ENCODE data around the gene EHD4. TPM values are rescaled to one million over a fixed set of nuclear protein-coding genes. Genes with fewer than 3 reads are reported as not detected.
A peak's percentile ranks its signal among the peaks of the same experiment; 100 is the strongest.

The EHD4 gene
- 2.0 TPM for total RNA-seq

- peak; percentile 92 to 97 for DNase-seq (ENCODE audit: low spot score in 2 of 2)
- FAIRE-seq, result no peak
Observed at GRCh38 chr15:41972253-41973242, at the start of gene EHD4. TSS of gene EHD4 (minus strand) at chr15:41972557. CDS start at chr15:41972494, 63 bp downstream.

- FAIRE-seq (no peak), DNase-seq (ENCODE audit: low spot score in 2 of 2) (no peak)
Observed at GRCh38 chr15:42021593-42021992, 49.2 kb upstream of the EHD4 start.

- FAIRE-seq (no peak), DNase-seq (ENCODE audit: low spot score in 2 of 2) (no peak)
Observed at GRCh38 chr15:42020713-42021273, 48.4 kb upstream of the EHD4 start, which contains the start of gene PLA2G4E. TSS of gene PLA2G4E (minus strand) at chr15:42021042. CDS start at chr15:42021030, 12 bp downstream.

DNA sequence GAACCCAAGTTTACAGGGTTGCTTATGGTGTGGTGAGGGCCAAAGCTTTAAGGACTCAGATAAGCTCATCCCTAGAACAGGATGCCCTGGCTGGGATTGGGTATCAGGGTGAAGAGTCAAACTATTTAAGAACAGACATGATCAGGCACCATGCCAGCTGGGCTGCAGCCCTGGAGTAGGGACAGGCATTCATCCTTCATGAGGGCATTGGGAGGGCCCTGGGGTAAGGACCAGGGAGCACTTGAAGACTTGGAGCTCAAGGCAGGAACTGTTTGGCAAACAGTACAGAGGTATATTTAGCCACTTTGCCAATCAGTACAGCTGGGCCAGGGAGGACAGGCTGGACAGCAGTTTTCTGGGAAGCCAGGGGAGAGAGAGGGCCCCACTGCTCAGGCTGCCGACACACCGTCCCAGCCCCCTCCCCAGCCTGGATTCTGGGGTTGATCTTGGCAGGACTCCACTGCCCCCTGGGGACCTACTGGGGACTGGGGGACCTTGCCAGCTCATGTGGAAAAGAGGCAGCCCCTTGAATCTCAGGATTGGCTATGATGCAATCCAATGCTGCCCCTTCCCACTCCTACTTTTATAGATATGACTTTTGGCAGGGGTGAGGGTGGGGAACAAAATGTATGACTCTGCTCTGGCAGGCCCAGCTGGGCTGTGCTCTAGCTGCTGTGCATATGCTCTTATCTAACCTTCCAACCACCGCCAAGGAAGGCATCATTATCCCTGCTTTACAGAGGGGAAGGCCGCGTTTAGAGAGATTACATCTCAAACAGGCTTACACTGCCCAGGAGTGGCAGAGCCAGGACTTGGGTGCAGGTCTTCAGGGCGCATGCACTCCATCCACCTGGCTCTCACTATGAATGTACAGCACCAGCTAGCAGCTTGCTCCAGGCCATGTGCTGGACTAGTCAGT is 46.2 kb upstream of the EHD4 start:
- no peak for FAIRE-seq
- no peak for DNase-seq (ENCODE audit: low spot score in 2 of 2)

DNA sequence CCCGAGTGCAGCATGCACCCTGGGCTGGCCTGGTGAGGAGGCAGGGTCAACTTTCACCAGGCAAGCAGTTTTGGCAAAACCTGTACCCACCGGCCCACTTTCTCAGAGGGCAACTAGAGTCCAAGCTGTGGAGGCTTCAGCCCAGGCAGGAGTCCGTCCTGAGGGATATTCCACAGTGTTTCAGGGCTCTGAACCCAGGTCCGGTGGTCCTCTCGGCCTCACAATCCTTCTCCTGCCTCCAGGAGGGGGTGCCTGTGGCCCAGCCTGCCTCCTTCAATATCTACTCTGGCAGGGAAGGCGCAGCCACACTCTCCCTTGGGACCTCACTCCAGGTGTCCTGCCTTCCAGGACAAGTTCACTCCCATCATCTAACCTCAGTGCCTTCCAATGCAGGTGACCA is 44.6 kb upstream of the EHD4 start:
- FAIRE-seq (no peak), DNase-seq (ENCODE audit: low spot score in 2 of 2) (no peak)

DNA sequence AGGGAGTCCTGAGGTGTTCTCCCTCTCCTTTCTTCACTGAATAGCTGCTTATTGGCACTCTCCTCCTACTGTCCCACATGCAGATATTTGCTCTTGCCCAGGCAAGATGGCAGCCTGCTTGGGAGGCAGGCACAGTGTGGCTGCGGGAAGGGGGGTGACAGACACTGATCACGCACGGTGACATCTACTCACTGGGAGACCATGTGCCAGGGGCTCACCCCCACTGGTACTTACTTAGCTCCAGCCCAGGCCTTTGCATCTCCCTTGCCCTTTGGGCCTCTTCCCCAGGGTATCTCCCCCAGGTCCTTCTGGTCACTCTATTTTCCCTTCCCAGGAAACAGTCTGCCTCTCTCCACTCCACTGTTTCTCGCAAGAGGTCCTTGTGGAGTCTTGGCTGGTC is 42.0 kb upstream of the EHD4 start:
- no peak for FAIRE-seq
- DNase-seq (ENCODE audit: low spot score in 2 of 2), result no peak

- DNase-seq (ENCODE audit: low spot score in 2 of 2) (no peak), FAIRE-seq (no peak)
Observed at GRCh38 chr15:42012928-42013482, 40.6 kb upstream of the EHD4 start.

DNA sequence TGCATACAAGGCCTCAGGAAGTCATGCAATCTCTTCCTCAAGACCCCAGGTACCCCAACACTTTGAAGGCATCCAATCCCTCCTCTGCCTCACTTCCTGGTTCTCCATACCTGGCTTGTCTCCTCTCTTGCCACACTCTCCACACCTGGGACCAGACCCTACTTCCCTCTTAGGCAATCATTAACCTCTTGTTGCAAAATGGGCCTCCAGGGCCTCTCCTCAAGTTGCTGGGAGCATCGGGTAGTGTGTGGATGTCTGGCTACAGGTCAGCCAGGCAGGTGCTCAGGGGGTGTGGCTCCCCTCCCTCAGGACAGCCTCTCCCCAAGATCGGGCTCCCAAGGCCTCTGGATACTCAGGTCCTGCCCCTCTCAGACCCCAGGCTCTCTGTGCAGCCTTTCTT is 39.9 kb upstream of the EHD4 start:
- FAIRE-seq, result no peak
- DNase-seq (ENCODE audit: low spot score in 2 of 2), result no peak

- no peak for DNase-seq (ENCODE audit: low spot score in 2 of 2)
- FAIRE-seq, result no peak
Observed at GRCh38 chr15:42011074-42011473, 38.7 kb upstream of the EHD4 start.

DNA sequence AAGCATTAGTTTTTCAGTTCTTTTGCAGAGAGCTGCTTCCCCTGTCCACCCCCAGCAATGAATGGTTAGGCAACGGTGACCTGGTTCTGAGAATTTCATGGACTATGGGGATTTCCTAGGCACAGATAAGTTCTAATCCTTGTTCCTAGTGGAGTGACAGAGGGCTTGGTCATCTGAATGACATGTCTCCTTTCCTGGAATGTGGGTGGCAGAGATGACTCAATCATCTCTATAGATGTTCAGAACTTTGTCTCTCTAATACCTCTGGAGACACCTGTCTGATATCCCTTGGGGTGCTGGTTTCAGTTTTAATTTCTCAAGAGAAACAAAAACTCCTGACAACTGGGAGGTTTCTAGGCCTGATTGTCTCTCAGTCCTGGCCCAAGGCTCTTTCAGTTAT is 38.1 kb upstream of the EHD4 start:
- DNase-seq (ENCODE audit: low spot score in 2 of 2), result no peak
- no peak for FAIRE-seq

DNA sequence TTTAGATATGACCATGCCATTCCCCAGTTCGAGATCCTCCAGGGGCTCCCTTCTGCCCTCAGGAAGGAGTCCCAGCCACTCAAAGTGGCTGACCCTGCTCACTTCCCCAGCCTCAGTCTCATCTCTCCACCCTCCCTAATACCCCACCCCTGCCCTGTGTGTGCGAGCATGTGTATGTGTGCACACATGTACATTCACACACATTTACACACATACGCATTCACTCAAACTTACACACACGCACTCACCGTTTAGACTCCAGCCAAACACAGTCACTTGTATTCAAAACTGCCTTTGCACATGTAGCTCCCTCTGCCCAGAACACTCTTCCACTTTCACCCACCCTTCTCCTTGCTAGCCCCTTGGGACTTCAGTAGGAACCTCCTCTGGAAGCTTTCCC is 37.1 kb upstream of the EHD4 start:
- FAIRE-seq (no peak), DNase-seq (ENCODE audit: low spot score in 2 of 2) (no peak)

- FAIRE-seq (no peak), DNase-seq (ENCODE audit: low spot score in 2 of 2) (no peak)
Observed at GRCh38 chr15:42009022-42009421, 36.7 kb upstream of the EHD4 start.

DNA sequence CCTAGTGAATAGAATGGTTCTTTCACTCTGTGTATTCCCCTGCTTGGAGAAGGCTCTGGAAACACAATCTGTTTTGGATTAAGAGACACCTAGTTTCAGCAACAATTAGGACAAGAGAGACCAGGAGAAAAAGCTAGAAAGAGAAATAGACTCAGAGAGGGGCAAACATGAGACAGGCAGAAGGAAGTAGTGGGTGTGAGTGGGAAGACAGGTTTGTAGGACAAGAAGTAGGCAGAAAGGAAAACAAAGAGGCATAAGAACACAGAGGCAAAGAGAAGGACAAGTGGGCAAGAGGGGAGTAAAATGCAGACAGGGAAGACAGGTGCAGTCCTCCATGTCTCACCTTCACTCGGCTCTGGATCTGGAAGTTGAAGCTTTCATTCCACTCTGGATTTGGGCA is 35.0 kb upstream of the EHD4 start:
- DNase-seq (ENCODE audit: low spot score in 2 of 2) (no peak), FAIRE-seq (no peak)

DNA sequence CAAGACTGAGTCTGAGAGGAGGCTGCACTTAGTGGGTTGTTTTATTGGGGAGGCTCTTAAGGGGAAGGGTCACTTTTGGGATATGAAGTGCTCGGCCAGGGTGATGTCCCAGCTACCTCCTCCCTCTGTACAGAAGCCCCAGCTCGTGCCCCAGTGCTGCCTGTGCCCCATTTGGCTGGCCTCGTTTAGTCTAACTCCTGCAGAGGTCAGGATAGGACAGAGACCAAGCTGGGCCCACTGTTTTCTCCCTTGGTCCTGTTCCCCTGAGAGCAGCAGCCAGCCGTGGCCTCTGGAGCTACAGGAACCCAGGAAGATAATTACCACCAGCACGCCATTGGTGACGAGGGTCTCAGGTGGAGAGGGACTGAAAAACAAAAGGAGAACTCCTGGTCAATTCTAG is 30.0 kb upstream of the EHD4 start:
- no peak for FAIRE-seq

DNA sequence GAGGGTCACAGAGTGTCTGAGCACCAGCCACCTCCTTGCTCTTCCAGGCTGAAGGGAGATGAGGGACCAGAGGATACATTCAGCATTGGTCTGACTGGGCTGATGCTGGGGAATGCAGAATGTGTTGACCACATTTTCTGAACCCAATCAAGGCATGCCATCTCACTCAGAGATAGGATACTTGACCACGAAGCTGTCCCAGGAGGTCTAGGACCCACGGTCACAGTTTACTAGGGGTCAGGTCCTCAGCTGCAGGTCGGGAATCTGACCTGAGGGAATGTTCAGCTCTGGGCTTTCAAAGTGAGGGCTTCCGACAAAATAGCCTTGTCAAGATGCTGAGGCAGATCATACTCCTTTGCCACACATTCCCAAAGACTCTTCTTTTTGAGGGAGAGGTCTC is 28.9 kb upstream of the EHD4 start:
- DNase-seq (ENCODE audit: low spot score in 2 of 2) (no peak), FAIRE-seq (no peak)

More for the DNA sequence above, 30.0 kb upstream of the EHD4 start:
- DNase-seq (ENCODE audit: low spot score in 2 of 2), result no peak

DNA sequence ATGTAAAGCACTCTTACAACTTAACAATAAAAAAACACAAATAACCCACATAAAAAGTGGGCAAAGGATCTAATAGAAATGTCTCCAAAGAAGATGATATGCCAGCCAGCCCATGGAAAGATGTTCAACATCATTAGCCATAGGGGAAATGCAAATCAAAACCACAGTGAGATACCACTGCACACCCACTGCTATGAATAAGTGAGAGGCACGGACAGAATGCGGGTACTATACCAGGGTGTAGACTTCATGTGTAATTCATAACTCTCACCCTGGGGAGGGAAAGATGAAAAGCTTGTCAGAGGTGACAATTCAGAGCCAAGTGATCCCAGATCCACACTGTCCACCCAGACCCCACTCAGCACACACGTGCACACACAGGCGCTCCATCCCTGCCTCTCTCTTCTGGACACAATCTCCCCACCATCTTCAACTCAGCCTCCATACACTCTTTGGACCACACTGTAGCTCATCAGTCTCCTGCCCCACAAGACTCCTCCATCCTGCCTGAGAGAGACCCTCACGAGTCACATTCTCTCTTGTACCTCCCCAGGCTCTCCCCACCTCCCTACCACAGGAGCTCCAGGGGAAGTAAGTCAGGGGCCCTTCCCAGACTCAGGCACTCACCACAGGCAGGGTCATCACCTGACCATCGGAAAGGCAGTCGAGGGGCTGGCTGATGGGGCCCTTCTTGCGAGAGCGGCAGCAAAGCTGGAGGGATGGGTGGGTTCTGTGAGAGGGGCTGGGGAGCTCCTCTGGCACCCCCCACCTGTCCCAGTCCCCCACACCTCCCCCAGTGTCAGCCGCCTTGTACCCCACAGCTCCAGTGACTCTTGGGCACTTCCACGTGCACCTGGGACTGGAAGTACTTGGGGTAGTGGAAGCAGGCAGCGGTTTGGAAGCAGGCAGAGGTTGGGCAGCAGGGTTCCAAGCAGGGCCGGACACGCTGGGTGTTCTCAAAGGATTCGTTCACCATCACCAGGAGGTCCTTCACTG is 27.2 kb upstream of the EHD4 start:
- no peak for DNase-seq (ENCODE audit: low spot score in 2 of 2)
- FAIRE-seq, result no peak

- FAIRE-seq, result no peak
- no peak for DNase-seq (ENCODE audit: low spot score in 2 of 2)
Observed at GRCh38 chr15:41997845-41998244, 25.5 kb upstream of the EHD4 start.

DNA sequence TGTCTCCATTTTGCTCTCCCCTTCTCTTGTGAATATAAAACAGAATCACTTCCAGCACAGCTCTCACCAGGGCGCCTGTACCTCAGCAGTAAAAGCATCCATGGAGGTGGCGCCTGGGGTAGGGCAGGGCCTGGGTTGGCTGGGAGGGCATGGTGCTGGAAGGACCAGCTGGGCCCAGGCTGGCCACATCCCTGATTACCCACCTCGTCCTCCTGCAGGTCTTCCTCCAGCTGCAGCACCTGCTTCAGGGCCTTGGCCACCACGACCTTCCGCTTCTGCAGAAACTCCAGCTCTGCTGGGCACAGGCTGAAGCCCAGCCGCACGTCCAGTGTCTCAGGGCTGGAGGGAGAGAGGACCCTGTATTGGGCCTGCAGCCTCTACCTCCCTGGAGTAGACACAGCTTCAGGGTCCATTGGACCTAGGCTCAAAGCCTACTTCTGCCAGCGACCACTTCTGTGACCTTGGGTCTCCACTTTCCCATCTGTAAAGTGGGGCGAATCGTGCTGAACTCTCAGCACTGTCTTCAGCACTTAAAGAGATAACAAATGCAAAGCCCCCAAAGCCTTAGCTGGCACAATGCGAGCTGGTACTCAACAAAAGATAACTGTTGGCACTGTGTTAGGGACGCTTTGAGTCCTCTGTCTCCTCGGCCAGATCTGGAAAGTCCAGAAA is 24.7 kb upstream of the EHD4 start:
- DNase-seq (ENCODE audit: low spot score in 2 of 2) (no peak), FAIRE-seq (no peak)

- no peak for FAIRE-seq
- no peak for DNase-seq (ENCODE audit: low spot score in 2 of 2)
Observed at GRCh38 chr15:41996376-41996775, 24.0 kb upstream of the EHD4 start.
